ENCODE results near the gene ATP10A. TPM values are rescaled to one million over a fixed set of nuclear protein-coding genes. Genes with fewer than 3 reads are reported as not detected.

Gene ATP10A
- total and polyA plus RNA-seq, 7 donors: 0.08 to 0.60 (median 0.36) TPM

DNA sequence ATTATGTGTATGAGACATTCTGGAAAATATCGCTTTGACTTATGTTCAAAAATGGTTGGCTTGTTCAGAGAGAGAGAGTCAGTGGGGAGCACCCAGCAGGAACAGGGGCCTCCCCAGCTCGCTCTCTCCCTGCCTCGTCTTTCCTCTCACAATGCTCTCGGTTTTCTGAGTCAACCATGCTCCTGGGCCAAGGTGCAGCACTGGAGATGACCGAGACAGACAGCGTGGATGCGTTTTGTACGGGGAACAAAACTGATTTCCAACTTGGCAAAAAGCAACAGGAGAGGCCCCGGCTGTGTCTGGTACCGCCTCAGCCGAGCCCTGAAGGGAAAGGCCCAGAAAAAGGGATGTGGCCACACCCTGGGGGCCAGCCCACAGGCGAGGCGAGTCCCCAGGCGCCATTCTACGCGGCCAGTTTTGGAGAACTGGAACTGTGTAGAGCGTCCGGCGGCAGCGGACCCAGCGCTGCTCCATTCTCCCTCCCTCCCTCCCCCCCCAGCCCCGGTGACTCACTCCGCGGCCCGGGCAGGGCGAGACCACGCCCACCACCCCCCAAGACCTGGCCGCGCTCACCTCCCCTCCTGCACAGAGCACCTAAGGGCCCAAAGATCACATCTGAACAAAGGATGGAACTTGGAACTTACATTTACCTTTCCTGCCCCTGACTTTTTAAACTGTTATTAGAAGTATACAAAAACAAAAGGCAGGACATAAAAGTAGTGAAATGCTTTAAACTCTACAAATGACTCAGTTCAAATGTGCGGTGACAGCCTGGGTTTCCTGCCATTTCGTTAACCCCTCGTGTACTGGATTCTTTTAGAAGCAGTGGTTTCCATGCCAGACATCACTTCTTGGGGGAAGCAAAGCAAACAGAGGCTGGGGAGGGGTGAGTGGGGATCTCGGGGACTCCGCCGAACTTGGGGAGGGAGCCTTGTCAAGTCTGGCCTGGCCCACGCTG lies 12.7 kb downstream of the ATP10A start:
- 11 to 14% (median 11%) methylated on average over 29 to 36 of the region's 36 CpGs for WGBS, 3 donors
- TF ChIP-seq, protein P1, sequence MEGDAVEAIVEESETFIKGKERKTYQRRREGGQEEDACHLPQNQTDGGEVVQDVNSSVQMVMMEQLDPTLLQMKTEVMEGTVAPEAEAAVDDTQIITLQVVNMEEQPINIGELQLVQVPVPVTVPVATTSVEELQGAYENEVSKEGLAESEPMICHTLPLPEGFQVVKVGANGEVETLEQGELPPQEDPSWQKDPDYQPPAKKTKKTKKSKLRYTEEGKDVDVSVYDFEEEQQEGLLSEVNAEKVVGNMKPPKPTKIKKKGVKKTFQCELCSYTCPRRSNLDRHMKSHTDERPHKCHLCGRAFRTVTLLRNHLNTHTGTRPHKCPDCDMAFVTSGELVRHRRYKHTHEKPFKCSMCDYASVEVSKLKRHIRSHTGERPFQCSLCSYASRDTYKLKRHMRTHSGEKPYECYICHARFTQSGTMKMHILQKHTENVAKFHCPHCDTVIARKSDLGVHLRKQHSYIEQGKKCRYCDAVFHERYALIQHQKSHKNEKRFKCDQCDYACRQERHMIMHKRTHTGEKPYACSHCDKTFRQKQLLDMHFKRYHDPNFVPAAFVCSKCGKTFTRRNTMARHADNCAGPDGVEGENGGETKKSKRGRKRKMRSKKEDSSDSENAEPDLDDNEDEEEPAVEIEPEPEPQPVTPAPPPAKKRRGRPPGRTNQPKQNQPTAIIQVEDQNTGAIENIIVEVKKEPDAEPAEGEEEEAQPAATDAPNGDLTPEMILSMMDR (IDR thresholded peaks at IDR 0.05): no peak
- peak; percentile 74 to 90 (median 84) for ATAC-seq
- H3K4me1 ChIP-seq: peaks cover 7% of the 10 kb centered on the region
- no peaks in the 10 kb centered on the region for H3K9me3 ChIP-seq
- H3K27ac ChIP-seq: no peak overlapping the region
- intact Hi-C loops (cut with DNase I): no loop called here
- no peaks in the 10 kb centered on the region for H3K27me3 ChIP-seq (ENCODE audit: insufficient read depth in 3 of 3, low read length in 2 of 3)
- peak; percentile 80 to 88 for DNase-seq
- H3K4me3 ChIP-seq: peak overlapping the region; percentile 59
- no peaks in the 10 kb centered on the region for H3K36me3 ChIP-seq (ENCODE audit: insufficient read depth in 1 of 2, low read depth in 1 of 2)

DNA sequence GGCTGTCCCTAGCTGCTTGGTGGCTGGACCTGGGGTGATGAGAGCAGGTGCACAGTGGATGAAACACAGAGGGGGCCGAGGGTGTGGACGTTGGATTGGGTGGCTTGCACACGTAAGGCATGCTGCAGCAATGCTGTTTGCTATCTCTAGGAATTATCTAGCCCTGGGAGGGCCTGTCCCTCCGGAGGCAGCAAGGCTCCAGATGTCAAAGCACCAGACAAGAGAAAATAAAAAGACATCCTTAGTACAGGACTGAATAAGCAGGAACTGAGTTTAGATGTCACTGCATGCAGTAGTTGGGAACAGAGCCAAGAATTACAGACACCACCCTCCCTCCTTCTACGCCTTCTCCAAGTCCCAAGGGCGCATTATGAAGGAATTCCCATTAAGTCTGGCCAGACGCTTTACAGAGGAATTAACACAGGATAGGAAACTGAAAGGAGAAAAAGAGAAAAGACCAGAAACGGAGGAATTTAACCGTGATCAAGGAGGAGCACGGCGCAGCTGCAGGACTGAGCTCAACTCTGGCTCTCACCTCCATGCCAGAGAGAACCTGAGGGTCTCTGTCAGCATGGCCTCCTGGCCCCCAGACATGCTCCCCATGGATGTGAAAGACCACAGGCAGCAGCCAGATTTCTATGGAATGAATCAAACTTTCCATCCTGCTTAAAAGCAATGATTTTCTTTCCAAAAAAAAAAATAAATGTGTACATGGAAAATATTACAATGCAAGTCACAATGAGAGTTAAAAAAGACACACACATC lies 13.8 kb downstream of the ATP10A start:
- ATAC-seq: peak in 1 of 4 donors; percentile 26
- intact Hi-C loops (cut with DNase I): loop anchor here in 1 of 2 donors (10.0 kb wide), 1 partner anchor 85 kb away; no protein-coding TSS in a partner anchor
- 42 to 45% (median 44%) methylated on average over 11 of the region's 11 CpGs for WGBS, 3 donors
- TF ChIP-seq, protein P1 (IDR thresholded peaks at IDR 0.05): no peak
- no peak for DNase-seq
- peaks cover 7% of the 10 kb centered on the region for H3K4me1 ChIP-seq
- no peak overlapping the region for H3K27ac ChIP-seq
- no peaks in the 10 kb centered on the region for H3K36me3 ChIP-seq (ENCODE audit: insufficient read depth in 1 of 2, low read depth in 1 of 2)
- H3K4me3 ChIP-seq: peak overlapping the region; percentile 59
- no peaks in the 10 kb centered on the region for H3K9me3 ChIP-seq
- H3K27me3 ChIP-seq (ENCODE audit: insufficient read depth in 3 of 3, low read length in 2 of 3): no peaks in the 10 kb centered on the region

DNA sequence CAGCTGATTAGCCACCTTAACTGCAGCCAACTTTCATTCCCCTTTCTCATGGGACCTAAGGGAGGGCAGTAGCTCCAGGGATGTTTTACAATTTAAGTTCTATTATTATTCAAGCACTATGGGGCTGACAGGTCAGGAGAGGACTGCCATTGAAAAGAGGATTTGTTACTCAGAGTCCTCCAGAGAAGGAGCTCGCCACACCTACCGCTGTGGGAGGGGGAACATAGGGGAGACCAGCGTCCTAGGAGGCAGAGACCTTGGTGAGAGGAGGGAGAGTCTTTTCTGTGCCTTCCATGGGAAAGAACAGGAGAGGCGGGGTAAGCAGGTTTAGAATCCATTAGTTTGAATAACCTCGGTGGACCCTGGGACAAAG lies 14.4 kb downstream of the ATP10A start:
- DNase-seq (no peak), ATAC-seq (no peak)
- no peak overlapping the region for H3K4me3 ChIP-seq
- H3K4me1 ChIP-seq: peaks cover 7% of the 10 kb centered on the region
- no peaks in the 10 kb centered on the region for H3K9me3 ChIP-seq
- intact Hi-C loops (cut with DNase I): loop anchor here in 1 of 2 donors (10.0 kb wide), 1 partner anchor 84 kb away; no protein-coding TSS in a partner anchor
- H3K36me3 ChIP-seq (ENCODE audit: insufficient read depth in 1 of 2, low read depth in 1 of 2): no peaks in the 10 kb centered on the region
- no peaks in the 10 kb centered on the region for H3K27me3 ChIP-seq (ENCODE audit: insufficient read depth in 3 of 3, low read length in 2 of 3)
- TF ChIP-seq, protein P1 (IDR thresholded peaks at IDR 0.05): no peak
- H3K27ac ChIP-seq: no peak overlapping the region
- 75 to 80% (median 75%) methylated on average over 5 of the region's 5 CpGs for WGBS, 3 donors

DNA sequence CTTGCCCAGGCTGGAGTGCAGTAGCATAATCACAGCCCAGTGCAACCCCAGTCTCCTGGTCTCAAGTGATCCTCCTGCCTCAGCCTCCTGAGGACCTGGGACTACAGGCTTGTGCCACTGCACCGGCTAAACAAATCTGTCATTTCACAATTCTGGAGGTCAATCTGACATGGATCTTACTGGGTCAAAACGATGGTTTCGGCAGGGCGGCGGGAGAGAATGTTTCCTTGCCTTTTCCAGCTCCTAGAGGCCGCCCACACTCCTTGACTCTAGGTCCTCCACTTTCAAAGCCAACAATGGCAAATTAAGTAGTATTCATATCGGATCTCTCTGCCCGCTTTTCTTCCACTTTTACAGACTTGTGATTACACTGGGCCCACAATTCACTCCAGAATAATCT lies 14.8 kb downstream of the ATP10A start:
- Histone ChIP-seq H3K4me3 (no peak overlapping the region), H3K4me1 (peaks cover 7% of the 10 kb centered on the region), H3K27me3 (ENCODE audit: insufficient read depth in 3 of 3, low read length in 2 of 3) (no peaks in the 10 kb centered on the region), H3K9me3 (no peaks in the 10 kb centered on the region), H3K36me3 (ENCODE audit: insufficient read depth in 1 of 2, low read depth in 1 of 2) (no peaks in the 10 kb centered on the region), H3K27ac (no peak overlapping the region)
- DNase-seq (no peak), ATAC-seq (no peak)
- TF ChIP-seq, protein P1 (IDR thresholded peaks at IDR 0.05): no peak
- 88 to 93% (median 90%) methylated on average over 8 of the region's 8 CpGs for WGBS, 3 donors
- intact Hi-C loops (cut with DNase I): loop anchor here in 1 of 2 donors (10.0 kb wide), 1 partner anchor 84 kb away; no protein-coding TSS in a partner anchor
